ENCODE results near the gene LTBP1.

The LTBP1 gene

GRCh38 chr2:33448220-33448899 is 501.6 kb downstream of the LTBP1 start:
- DNase-seq = no peak
